ENCODE results near the gene TMPRSS11E.

The TMPRSS11E gene

DNA sequence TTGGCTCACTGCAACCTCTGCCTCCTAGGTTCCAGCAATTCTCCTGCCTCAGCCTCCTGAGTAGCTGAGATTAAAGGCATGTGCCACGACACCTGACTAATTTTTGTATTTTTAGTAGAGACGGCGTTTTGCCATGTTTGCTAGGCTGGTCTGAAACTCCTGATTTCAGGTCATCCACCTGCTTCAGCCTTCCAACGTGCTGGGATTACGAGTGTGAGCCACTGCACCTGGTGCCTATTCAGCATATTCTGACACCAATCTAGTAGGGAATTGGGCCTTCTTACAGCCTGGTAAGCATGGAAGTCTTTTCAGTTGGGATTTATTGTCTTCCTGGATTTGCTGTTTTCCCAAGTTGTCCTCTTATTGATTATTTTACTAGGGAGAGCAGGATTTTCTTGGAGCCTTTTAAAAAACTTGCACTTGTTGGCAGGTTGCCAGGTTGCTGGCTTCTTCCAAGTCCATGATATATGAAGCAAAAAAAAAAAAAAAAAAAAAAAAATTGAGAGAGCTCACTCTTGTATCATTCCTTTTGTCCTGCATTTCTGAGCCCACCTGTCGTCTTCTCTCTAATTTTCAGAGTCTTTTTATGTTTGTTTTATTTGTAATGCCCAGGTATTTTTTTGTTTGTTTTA, 43.7 kb downstream of the TMPRSS11E start (continued):
- TF ChIP-seq, protein P1, sequence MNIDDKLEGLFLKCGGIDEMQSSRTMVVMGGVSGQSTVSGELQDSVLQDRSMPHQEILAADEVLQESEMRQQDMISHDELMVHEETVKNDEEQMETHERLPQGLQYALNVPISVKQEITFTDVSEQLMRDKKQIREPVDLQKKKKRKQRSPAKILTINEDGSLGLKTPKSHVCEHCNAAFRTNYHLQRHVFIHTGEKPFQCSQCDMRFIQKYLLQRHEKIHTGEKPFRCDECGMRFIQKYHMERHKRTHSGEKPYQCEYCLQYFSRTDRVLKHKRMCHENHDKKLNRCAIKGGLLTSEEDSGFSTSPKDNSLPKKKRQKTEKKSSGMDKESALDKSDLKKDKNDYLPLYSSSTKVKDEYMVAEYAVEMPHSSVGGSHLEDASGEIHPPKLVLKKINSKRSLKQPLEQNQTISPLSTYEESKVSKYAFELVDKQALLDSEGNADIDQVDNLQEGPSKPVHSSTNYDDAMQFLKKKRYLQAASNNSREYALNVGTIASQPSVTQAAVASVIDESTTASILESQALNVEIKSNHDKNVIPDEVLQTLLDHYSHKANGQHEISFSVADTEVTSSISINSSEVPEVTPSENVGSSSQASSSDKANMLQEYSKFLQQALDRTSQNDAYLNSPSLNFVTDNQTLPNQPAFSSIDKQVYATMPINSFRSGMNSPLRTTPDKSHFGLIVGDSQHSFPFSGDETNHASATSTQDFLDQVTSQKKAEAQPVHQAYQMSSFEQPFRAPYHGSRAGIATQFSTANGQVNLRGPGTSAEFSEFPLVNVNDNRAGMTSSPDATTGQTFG (tag by site-specific recombination; IDR thresholded peaks at IDR 0.05; ENCODE audit: borderline replicate concordance), result no peak
- TF ChIP-seq, protein P2, sequence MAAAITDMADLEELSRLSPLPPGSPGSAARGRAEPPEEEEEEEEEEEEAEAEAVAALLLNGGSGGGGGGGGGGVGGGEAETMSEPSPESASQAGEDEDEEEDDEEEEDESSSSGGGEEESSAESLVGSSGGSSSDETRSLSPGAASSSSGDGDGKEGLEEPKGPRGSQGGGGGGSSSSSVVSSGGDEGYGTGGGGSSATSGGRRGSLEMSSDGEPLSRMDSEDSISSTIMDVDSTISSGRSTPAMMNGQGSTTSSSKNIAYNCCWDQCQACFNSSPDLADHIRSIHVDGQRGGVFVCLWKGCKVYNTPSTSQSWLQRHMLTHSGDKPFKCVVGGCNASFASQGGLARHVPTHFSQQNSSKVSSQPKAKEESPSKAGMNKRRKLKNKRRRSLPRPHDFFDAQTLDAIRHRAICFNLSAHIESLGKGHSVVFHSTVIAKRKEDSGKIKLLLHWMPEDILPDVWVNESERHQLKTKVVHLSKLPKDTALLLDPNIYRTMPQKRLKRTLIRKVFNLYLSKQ (tag by site-specific recombination; IDR thresholded peaks at IDR 0.05; ENCODE audit: borderline replicate concordance), result no peak
- TF ChIP-seq ZNF121 (tag by site-specific recombination; IDR thresholded peaks at IDR 0.05) (no peak), KLF9 (tag by site-specific recombination; IDR thresholded peaks at IDR 0.05; ENCODE audit: low read depth) (no peak), ZBTB20 (tag by site-specific recombination; IDR thresholded peaks at IDR 0.05) (no peak), ZNF549 (tag by site-specific recombination; IDR thresholded peaks at IDR 0.05) (no peak)
- TF ChIP-seq, protein P3, sequence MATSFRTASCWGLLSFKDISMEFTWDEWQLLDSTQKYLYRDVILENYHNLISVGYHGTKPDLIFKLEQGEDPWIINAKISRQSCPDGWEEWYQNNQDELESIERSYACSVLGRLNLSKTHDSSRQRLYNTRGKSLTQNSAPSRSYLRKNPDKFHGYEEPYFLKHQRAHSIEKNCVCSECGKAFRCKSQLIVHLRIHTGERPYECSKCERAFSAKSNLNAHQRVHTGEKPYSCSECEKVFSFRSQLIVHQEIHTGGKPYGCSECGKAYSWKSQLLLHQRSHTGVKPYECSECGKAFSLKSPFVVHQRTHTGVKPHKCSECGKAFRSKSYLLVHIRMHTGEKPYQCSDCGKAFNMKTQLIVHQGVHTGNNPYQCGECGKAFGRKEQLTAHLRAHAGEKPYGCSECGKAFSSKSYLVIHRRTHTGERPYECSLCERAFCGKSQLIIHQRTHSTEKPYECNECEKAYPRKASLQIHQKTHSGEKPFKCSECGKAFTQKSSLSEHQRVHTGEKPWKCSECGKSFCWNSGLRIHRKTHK (tag by site-specific recombination; IDR thresholded peaks at IDR 0.05), result no peak

DNA sequence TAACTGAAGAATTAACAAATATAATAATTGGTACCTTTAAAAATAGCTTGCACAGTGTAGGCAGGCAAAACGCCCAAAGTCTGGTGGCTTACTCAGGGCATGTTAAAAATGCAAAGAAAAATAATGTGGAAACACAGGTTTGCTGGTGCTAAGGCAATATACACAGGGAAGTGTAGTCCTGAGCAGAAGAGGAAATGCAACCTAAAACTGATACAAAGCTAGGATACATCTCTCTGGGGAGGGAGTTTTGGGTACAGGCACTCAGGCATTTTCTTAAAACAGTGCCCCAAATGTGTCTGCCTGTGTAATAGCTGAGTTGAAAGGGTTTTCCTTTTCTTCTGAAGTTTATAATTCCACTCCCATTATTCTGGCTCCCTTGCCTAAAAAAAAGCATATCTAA, 47.4 kb downstream of the TMPRSS11E start:
- H3K4me3 ChIP-seq (ENCODE audit: low read depth, low read length), result no peak overlapping the region
- no peak overlapping the region for H3K27ac ChIP-seq (ENCODE audit: extremely low read depth, low read depth, low read length)
- no peaks in the 10 kb centered on the region for H3K9me3 ChIP-seq (ENCODE audit: control insufficient read depth, insufficient read depth, low read depth, low read length)
- CTCF ChIA-PET, result no interaction called here
- H3K4me1 ChIP-seq (ENCODE audit: control insufficient read depth, insufficient read depth, low read length), result no peaks in the 10 kb centered on the region
- H3K36me3 ChIP-seq (ENCODE audit: control insufficient read depth in 2 of 2, insufficient read depth in 1 of 2, low read length in 2 of 2), result no peaks in the 10 kb centered on the region
- POLR2A ChIA-PET, result no interaction called here
- no peak for TF ChIP-seq ZNF501 (tag by site-specific recombination; IDR thresholded peaks at IDR 0.05)
- no peak for TF ChIP-seq PRDM1 (tag by site-specific recombination; IDR thresholded peaks at IDR 0.05)
- TF ChIP-seq ZNF341 (tag by site-specific recombination; IDR thresholded peaks at IDR 0.05; ENCODE audit: low read depth), result no peak
- TF ChIP-seq ZBTB7A (tag by site-specific recombination; IDR thresholded peaks at IDR 0.05; ENCODE audit: low read depth), result no peak
- TF ChIP-seq, protein P4, sequence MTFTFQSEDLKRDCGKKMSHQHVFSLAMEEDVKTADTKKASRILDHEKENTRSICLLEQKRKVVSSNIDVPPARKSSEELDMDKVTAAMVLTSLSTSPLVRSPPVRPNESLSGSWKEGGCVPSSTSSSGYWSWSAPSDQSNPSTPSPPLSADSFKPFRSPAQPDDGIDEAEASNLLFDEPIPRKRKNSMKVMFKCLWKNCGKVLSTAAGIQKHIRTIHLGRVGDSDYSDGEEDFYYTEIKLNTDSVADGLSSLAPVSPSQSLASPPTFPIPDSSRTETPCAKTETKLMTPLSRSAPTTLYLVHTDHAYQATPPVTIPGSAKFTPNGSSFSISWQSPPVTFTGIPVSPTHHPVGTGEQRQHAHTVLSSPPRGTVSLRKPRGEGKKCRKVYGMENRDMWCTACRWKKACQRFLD (tag by site-specific recombination; IDR thresholded peaks at IDR 0.05), result no peak
- TF ChIP-seq ZNF768 (tag by site-specific recombination; IDR thresholded peaks at IDR 0.05), result no peak
- TF ChIP-seq SCRT1 (tag by site-specific recombination; IDR thresholded peaks at IDR 0.05; ENCODE audit: borderline replicate concordance), result no peak
- TF ChIP-seq SP2 (tag by site-specific recombination; IDR thresholded peaks at IDR 0.05), result no peak
- TF ChIP-seq, protein P5, sequence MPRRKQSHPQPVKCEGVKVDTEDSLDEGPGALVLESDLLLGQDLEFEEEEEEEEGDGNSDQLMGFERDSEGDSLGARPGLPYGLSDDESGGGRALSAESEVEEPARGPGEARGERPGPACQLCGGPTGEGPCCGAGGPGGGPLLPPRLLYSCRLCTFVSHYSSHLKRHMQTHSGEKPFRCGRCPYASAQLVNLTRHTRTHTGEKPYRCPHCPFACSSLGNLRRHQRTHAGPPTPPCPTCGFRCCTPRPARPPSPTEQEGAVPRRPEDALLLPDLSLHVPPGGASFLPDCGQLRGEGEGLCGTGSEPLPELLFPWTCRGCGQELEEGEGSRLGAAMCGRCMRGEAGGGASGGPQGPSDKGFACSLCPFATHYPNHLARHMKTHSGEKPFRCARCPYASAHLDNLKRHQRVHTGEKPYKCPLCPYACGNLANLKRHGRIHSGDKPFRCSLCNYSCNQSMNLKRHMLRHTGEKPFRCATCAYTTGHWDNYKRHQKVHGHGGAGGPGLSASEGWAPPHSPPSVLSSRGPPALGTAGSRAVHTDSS (tag by site-specific recombination; IDR thresholded peaks at IDR 0.05), result no peak
- no peak for TF ChIP-seq ZNF529 (tag by site-specific recombination; IDR thresholded peaks at IDR 0.05; ENCODE audit: insufficient replicate concordance)
- no peak for TF ChIP-seq ZNF629 (tag by site-specific recombination; IDR thresholded peaks at IDR 0.05)
- TF ChIP-seq, protein P6, sequence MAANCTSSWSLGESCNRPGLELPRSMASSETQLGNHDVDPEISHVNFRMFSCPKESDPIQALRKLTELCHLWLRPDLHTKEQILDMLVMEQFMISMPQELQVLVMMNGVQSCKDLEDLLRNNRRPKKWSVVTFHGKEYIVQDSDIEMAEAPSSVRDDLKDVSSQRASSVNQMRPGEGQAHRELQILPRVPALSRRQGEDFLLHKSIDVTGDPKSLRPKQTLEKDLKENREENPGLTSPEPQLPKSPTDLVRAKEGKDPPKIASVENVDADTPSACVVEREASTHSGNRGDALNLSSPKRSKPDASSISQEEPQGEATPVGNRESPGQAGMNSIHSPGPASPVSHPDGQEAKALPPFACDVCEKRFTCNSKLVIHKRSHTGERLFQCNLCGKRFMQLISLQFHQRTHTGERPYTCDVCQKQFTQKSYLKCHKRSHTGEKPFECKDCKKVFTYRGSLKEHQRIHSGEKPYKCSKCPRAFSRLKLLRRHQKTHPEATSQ (tag by site-specific recombination; IDR thresholded peaks at IDR 0.05), result no peak
- no peak for TF ChIP-seq ZNF549 (tag by site-specific recombination; IDR thresholded peaks at IDR 0.05)
- no peak for TF ChIP-seq HOXA7 (CRISPR knock-in tag; IDR thresholded peaks at IDR 0.05; ENCODE audit: borderline replicate concordance)
- TF ChIP-seq, protein P7, sequence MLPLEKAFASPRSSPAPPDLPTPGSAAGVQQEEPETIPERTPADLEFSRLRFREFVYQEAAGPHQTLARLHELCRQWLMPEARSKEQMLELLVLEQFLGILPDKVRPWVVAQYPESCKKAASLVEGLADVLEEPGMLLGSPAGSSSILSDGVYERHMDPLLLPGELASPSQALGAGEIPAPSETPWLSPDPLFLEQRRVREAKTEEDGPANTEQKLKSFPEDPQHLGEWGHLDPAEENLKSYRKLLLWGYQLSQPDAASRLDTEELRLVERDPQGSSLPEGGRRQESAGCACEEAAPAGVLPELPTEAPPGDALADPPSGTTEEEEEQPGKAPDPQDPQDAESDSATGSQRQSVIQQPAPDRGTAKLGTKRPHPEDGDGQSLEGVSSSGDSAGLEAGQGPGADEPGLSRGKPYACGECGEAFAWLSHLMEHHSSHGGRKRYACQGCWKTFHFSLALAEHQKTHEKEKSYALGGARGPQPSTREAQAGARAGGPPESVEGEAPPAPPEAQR (tag by site-specific recombination; IDR thresholded peaks at IDR 0.05), result no peak
- TF ChIP-seq ZNF555 (tag by site-specific recombination; conservative IDR thresholded peaks at IDR 0.05), result no peak
- TF ChIP-seq, protein P8, sequence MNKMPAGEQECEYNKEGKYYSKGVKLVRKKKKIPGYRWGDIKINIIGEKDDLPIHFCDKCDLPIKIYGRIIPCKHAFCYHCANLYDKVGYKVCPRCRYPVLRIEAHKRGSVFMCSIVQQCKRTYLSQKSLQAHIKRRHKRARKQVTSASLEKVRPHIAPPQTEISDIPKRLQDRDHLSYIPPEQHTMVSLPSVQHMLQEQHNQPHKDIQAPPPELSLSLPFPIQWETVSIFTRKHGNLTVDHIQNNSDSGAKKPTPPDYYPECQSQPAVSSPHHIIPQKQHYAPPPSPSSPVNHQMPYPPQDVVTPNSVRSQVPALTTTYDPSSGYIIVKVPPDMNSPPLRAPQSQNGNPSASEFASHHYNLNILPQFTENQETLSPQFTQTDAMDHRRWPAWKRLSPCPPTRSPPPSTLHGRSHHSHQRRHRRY (tag by site-specific recombination; IDR thresholded peaks at IDR 0.05), result no peak
- no peak for TF ChIP-seq ZXDB (tag by site-specific recombination; IDR thresholded peaks at IDR 0.05)
